Hippocampal formation (tissue), 2 donors: Measurements from ENCODE around the gene CCDC92.
"Not testable (repeated sequence)": the region's sequence is repeated elsewhere in the genome, so short reads cannot be mapped to it uniquely, and the experiment has no call there.

Experiments
- DNase-seq, 2 donors: peaks; one replicate each; lab custom pipeline; 2025; lab: John Stamatoyannopoulos, UW

The CCDC92 gene

DNA sequence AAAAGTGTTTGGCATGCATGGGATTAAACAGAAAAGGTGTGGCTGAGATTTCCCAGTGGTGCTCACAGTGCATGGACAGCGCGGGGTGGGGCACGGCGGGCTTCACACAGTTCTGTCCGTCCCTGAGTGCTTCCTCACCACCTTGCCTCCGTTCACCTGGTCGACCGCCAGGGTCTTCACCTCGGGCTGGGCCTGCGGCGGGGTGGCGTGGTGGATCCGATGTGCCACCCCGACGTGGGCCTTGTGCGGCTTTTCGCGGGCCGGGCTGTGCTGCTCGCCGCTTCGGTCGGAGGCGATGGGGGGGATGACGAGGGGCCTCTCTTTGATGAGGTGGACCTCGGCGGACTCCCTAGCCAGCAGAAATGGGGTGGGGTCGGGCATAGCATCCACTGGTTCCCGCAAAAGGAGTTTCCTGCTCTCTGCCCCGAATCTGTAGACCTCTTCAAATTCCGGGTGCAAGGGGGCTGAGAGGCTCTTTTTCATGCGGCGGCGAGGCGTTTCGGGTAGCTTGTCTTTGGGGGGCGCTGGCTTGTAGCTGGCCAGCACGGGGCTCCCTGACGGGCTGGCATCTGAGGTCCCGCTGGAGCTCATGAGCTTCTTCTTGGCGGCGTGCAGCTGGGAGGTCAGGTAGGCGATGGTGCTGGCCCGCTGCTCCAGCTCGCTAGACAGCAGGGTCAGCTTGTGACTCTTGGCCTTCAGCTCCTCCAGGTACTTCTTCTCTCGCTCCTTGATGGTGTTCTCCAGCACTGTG is 35.5 kb downstream of the CCDC92 start:
- DNase-seq = no peak

DNA sequence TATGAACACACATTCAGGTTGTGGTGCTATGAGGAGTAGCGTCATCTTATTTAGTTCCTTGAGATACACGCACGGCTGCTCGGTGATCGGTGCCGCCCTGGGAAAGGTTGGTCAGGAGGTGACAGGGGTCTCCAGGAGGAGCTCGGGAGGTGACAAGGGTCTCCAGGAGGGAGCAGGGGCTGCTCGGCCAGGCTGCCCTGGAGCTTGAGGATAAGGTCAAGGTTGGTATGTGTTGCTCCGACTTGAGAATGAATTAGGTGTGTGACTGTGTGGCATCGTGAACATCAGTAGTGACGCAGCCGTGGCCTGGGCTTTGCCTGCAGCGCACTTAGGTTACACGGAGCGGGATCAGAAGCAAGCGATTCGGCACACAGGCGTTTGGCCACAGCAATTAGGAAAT is 36.2 kb downstream of the CCDC92 start:
- no peak for DNase-seq

DNA sequence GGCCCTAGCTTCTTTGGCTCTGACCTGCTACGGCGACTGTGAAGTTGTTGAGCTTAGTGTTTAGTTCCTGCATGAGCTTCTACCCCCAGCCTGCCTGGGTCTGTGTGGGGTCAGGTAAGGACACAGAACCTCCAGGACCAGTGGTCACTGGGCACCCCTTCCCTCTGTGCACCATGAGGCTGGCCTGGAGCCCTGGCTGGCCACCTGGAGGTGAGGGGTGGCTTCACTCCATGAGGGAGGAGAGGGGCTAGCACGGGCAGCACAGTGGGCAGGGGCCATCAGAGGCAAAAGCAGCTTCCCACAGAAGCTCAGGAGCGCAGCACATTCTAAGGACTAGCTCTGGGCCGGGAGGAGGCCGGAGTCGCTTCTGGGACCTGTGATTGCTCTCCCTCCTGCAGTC is 36.7 kb downstream of the CCDC92 start:
- no peak for DNase-seq

DNA sequence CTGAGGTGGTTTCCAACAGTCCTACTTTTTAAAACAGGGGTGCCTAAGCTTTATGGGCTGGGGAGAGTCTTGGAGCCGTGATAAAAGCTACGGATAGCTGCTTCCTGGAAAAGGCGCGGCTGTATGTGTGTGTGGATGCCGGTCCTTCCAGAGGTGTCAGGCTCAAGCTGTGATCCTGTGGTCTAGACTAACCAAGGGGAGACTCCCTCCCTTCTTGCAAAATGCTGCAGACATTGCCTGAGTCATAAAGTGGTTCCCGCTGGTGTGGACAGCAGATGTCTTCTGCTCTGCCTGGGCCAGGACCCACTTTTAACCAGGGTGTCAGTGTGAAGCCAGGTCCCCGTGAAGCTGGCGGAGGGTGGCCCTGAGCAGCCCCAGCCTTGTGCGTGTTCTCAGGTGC is 37.8 kb downstream of the CCDC92 start:
- DNase-seq = no peak

DNA sequence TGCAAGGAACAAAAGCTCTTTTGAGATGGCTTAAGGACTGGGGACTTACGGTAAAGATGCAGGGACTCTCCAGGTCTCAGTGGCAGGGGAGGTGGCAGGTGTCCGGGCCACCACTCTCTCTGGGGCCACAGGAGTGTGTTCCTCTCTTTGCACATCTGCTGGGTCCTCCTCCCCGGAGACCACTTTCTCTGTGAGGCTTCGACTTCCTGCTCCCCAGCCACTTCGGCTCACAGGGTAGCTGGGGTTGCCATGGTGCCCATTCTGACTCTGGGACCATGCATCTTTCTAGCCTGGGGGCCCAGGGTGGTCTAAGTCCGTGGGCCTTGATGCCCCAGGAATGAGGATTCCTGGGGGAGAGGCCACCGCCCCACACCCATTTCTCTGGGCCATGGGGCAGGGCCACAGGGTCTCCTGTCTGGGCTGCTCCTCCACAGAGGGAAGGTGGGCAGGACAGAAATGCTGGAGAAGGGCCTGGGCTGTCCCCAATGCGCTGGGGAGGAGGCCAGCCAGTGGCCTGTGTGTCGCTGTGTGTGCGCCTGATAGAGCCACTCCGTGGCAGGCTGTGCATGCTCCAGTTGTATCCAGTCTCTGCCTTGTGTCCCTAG is 38.5 kb downstream of the CCDC92 start:
- DNase-seq = no peak

DNA sequence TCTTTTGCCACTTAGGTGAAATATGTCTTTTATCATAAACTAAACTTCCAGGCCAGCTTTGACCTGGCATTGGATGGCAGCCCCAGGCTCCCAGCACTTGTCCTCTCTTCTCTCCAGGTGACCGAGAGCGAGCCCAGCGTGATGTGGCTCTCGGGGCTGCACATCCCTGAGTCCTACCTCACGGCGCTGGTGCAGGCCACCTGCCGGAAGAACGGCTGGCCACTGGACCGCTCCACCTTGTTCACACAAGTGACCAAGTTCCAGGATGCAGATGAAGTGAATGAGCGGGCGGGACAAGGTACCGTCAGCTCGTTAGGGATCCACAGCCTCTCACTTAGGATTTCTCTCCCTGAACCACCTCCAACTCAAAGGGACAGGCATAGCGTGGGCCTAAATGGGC is 39.4 kb downstream of the CCDC92 start:
- no peak for DNase-seq

DNA sequence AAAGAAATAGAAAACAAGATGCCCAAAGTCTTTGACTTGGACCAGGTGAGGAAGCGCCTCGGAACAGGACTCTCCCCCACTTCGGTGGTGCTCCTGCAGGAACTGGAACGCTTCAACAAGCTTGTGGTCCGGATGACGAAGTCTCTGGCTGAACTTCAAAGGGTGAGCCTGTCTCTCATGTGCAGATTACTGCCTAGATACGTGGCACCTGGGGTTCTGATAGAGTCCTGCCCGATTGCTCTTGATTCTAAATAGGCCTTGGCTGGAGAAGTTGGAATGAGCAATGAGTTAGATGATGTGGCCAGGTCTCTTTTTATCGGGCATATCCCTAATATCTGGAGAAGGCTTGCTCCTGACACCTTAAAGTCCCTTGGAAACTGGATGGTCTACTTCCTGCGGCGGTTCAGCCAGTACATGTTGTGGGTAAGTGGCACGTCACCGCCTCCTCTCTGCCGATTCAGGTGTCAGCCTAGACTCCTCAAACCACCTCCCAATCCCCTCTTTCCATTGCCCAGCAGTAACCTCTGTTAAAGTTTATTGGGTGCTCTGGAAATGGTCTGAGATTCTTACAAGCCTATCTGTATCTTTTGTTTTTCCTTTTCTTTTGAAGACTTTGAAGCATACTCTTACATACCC is 40.8 kb downstream of the CCDC92 start:
- DNase-seq = no peak

DNA sequence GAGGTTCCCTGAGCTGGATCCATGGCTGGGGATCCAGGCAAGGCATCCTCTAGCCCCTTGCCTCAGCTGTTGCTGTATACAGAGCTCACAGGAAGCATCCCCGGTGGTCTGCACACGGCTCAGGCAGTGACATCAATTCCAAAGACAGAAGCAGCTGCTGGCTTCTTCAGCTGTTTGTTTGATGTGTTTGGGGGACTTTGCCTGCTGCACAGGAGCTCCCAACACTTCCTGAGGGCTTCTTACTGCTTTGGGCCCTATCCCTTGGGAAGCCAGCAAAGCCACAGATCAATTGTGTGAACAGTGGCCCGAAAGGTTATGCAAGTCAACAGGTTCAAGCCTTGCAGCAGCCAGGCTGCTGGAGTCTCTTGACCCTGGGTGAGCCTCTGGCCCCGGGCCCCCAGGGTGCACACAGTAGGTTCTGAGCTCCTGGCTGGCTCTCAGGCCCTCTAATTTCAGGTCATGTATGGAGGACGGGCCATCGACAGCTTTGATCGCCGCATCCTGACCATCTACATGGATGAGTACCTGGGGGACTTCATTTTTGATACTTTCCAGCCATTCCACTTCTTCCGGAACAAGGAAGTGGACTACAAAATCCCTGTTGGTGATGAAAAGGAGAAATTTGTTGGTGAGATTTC is 42.6 kb downstream of the CCDC92 start:
- DNase-seq = no peak

DNA sequence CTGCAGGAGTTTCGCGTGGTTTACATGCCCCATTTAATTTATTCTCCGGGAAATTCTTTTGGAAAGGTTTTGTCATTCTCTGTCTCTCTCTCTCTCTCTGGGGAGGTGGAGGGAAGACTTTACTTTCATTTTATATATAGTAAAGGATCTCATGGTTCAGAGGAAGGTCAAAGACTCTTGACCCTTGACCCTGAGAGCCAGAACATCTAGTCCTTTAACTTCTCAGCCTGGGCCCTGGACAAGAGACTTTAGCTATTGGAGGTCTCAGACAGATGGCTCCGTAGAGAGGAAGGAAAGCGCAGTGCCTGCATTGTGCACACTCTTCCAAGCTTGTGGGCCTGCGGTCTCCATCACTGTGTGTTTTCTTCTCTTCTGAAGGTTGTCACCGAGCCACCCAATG is 43.7 kb downstream of the CCDC92 start:
- DNase-seq = no peak

DNA sequence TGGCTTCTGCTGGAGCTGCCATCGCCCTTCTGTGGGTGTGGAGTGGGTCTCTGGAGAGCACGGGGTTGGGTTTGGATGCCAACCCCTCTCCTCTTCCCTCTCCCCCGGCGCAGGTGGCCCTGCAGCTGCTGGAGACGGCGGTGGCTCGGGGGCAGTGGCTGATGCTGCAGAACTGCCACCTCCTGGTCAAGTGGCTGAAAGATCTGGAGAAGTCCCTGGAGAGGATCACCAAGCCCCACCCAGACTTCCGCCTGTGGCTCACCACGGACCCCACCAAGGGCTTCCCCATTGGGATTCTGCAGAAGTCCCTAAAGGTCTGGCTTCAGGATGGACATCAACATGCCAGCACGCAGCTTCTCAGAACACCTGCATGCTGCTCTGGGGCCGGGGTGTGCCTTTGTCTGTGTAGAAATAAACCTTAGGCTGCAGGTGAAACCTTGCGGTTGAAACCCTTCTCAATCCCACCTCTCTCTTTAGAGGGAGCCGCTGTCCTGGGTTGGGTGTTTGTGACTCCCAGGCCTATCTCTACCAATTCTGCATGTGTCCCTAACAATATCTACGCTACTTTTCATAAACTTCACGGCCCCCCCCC is 44.3 kb downstream of the CCDC92 start:
- no peak for DNase-seq

DNA sequence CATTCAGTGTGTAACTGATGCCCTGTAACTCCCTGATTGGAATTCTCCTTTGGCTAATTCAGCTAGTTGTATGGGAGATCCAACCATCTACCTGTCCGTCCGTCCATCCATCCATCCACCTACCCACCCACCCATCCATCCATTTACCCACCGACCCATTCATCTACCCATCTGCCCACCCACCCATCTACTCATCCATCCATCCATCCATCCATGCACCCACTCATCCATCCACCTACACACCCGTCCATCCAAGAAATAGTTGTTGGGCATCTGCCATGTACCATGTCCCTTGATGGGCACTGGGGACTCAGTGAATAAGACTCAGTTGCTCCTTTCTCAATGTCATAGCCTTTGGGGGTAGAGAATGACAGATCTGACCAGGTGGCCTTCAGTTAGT is 48.1 kb downstream of the CCDC92 start:
- no peak for DNase-seq

DNA sequence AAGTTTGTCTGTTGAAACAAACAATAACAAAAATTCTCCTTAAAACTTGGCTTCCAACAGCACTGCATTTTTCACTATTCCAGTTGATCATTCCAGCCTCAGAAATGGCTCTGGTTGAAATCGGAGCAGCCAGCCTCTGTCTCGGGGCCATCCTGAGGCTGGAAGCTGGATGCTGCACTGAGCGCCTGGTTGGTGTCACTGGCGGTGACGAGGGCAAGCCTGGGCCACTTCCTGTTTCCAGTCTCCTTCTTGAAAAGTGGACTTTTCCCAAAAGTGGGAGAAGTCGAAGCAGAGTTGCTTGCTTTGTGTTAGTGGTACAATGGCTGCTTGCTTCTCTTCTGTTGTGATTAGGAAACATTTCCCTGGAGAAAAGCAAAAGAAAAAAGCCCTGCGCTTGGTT is 48.7 kb downstream of the CCDC92 start:
- no peak for DNase-seq

DNA sequence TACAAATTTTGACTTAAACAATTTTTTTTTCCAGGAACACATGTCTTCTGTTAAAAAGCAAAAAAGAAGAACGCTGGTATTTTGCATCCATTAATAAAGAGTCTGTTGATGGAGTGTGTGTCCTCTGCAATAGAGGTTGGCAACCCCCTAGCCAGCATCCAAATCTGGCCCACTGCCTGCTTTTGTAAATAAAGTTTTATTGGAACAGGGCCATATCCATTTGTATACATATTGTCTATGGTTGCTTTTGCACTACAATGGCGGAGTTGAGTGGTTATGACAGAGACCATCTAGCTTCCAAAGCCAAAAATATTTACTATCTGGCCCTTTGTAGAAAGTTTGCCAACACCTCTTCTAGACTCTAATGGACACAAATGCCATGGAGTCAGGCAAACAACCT is 49.6 kb downstream of the CCDC92 start:
- no peak for DNase-seq

DNA sequence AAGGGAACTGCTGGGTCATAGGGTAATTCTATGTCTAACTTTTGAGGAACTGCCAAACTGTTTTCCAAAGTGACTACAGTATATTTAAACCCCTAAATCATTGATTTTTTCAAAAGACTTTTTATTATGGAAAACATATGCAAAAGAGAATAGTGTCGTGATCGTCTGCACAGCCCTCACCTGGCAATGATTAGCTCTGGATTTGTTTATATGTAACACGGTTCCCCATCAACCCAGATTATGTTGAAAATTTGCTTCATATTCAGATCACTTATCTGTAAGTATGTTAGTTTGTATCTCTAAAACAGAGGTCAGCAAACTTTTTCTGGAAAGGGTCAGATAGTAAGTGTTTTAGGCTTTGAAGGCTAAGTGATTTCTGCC is 52.7 kb downstream of the CCDC92 start:
- no peak for DNase-seq

DNA sequence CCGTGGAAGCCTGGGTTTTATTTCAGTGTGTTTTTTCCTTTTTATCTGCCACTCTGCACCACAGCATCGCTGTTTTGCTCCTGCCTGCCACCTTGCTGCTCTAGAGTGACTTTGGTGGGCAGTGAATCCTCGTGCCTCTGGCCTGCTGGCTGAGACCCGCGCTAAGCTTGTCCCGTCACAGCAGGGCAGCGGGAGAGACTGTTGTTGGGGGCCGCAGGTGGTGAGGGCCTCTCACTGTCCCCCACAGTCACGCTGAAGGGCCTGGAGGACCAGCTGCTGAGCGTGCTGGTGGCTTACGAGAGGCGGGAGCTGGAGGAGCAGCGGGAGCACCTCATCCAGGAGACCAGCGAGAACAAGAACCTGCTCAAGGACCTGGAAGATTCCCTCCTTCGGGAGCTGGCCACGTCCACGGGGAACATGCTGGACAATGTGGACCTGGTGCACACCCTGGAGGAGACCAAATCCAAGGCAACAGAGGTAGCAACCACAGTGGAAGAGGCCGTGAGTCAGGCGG is 55.2 kb downstream of the CCDC92 start:
- no peak for DNase-seq

DNA sequence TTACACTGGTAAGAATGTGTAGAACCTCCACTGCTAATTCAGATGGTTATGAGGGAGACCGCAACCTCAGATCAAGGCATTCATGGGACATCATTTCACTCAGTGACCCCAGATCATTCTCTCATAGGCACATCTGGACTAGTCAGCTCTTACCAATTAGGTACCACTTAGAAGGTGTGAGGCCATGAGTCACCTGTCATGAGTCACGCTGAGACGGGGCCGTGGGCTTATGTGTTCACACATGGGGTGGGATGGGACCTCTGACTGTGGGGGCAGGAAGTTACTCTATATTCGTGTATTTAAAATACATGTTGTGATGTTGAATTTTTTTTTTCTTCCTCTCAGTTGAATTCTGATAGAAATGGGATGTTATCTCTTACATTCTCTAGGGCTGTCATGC is 55.9 kb downstream of the CCDC92 start:
- no peak for DNase-seq

DNA sequence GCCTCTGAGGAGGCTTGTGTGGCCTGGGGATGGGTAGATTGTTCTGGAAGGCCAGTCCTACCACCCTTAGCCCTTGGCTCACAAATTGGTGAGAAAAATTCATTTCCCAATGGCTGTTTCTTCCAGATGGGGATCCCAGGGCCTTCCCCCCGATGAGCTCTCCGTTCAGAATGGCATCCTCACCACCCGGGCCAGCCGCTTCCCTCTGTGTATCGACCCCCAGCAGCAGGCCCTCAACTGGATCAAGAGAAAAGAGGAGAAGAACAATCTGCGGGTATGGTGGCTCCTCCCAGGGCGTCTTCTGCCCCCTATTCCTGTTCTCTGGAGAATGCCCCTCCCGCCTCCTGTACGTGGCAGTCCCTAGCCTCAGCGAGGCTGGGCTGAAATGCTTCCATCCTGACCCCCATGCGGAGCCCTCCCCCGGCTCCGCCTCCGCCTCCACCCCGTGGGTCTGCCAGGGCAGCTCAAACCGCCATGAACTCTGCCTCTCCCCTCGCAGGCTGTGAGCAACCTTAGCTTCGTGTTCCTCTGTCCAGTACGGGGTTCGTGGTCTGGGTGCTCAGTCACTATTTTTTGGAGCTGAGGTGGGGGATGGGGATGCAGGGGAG is 57.8 kb downstream of the CCDC92 start:
- no peak for DNase-seq

DNA sequence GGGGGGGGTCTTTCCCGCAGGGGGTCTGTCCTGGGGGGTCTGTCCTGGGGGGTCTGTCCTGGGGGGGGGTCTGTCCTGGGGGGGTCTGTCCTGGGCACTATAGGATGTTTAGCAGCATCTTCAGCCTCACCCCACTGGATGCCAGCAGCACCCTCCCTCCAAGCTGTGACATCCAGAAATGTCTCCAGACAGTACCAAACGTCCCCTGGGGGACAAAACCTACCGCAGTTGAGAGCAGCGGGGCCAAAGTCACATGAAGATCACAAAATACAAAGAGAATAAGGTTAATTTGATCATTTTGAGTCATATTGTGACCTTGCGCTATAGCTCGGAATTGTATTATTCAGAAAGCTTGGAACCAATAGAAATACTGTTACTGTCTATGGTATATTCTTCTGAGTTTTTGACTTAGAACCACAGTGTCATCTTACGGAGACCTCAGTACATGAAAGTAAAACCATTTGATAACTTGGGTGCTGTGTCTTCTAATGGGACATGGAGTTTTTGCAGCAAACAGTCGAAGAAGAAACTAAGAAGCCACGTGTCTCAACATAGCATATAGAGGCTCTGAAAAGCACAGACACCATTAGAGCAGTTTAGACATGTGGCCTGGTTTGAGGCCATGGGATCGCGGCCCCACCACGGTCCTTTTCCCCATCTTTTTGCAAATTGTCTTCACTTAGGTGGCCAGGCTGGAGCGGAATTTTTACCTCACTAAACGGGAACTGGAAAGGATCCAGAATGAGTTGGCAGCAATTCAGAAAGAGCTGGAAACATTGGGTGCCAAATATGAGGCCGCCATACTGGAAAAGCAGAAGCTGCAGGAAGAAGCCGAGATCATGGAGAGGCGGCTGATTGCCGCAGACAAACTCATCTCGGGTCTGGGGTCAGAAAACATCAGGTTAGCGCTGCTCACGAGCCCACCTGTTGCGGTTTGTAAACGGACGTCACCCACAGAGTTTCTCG is 59.9 kb downstream of the CCDC92 start:
- DNase-seq = no peak

DNA sequence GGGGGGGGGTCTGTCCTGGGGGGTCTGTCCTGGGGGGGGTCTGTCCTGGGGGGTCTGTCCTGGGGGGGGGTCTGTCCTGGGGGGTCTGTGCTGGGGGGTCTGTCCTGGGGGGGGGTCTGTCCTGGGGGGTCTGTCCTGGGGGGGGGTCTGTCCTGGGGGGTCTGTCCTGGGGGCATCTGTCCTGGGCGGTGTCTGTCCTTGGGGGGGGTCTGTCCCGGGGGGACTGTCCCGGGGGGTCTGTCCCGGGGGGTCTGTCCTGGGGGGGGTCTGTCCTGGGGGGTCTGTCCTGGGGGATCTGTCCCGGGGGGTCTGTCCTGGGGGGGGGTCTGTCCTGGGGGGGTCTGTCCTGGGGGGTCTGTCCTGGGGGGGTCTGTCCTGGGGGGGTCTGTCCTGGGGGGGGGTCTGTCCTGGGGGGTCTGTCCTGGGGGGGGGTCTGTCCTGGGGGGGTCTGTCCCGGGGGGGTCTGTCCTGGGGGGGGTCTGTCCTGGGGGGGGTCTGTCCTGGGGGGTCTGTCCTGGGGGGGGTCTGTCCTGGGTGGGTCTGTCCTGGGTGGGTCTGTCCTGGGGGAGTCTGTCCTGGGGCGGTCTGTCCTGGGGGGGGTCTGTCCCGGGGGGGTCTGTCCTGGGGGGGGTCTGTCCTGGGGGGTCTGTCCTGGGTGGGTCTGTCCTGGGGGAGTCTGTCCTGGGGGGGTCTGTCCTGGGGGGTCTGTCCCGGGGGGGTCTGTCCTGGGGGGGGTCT is 60.8 kb downstream of the CCDC92 start:
- DNase-seq = not testable (repeated sequence)

DNA sequence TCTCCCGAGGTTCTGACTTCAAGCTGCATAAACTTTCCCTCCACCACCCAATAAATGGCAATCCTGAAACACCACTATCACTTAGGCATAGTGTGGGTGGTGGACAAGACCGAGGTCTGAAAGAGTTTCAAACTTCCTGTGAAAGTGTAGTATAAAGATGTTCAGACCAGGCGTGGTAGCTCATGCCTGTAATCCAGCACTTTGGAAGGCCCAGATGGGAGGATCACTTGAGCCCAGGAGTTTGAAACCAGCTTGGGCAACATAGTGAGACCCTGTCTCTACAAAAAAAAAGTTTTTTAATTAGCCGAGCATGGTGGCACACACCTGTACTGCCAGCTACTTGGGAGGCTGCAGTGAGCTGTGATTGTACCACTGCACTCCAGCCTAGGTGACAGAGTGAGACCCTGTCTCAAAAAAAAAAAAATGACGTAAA is 61.9 kb downstream of the CCDC92 start:
- DNase-seq = no peak
